ENCODE measurements around the gene MPP3. TPM values are rescaled to one million over a fixed set of nuclear protein-coding genes. Genes with fewer than 3 reads are reported as not detected.

MPP3 gene
- total and polyA plus RNA-seq, 9 donors = 2.7 to 17.2 (median 3.1) TPM

- Histone ChIP-seq H3K27me3 (no peaks in the 10 kb centered on the region), H3K4me1 (ENCODE audit: insufficient read depth) (no peaks in the 10 kb centered on the region), H3K36me3 (no peaks in the 10 kb centered on the region), H3K4me3 (no peak overlapping the region), H3K9me3 (no peaks in the 10 kb centered on the region), H3K27ac (no peak overlapping the region)
- TF ChIP-seq CTCF (IDR thresholded peaks at IDR 0.05) = no peak
- no peak for TF ChIP-seq POLR2A (IDR thresholded peaks at IDR 0.05)
- TF ChIP-seq EP300 (IDR thresholded peaks at IDR 0.05) = no peak
- 89 to 90% (median 90%) methylated on average over 10 of the region's 10 CpGs for WGBS, 3 donors
- intact Hi-C loops (cut with DNase I) = loop anchor here in 1 of 4 donors (10.0 kb wide), 2 partner anchors 74 to 154 kb away; partner anchors contain the start of gene DUSP3
- no peak for DNase-seq
Observed at GRCh38 chr17:43848601-43849000, 15.7 kb upstream of the MPP3 start.

DNA sequence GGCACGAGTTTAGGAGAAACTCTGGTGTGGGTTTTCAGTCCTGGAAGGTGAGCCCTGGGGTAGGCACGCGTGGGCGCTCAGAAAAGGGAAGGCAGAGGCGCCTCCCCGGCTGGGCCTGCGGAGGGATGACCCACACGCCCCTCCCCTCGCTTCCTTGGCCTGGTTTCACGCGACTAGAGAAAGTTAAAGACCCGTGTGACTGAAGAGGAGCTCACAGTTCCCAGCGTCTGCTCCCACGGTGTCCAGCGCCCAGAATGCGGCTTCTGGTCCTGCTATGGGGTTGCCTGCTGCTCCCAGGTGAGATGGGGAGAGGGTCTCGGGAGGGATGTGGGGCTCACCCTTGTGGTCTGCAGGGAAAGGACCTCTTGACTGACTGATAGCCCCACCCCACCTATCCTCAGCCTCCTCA lies 14.0 kb upstream of the MPP3 start, which contains the start of gene CD300LG:
Gene CD300LG, plus strand, starts transcription at position 214 of the 409 bp plus-strand sequence. Its CDS starts 41 bp downstream, at position 255.
- H3K27ac ChIP-seq = no peak within 1 kb of the TSS
- intact Hi-C loops (cut with DNase I) = loop anchor here in 1 of 4 donors (10.0 kb wide), 2 partner anchors 72 to 152 kb away; partner anchors contain the start of gene DUSP3
- no peaks in the 10 kb centered on the region for H3K27me3 ChIP-seq
- no peak within 1 kb of the TSS for H3K4me3 ChIP-seq
- H3K4me1 ChIP-seq (ENCODE audit: insufficient read depth) = no peaks in the 10 kb centered on the region
- 21 to 26% (median 25%) methylated on average over 17 of the region's 17 CpGs for WGBS, 3 donors
- H3K9me3 ChIP-seq = no peaks in the 10 kb centered on the region
- no peaks in the 10 kb centered on the region for H3K36me3 ChIP-seq
- no peak for DNase-seq
- no peak for TF ChIP-seq EP300 (IDR thresholded peaks at IDR 0.05)
- TF ChIP-seq POLR2A (IDR thresholded peaks at IDR 0.05) = no peak
- no peak for TF ChIP-seq CTCF (IDR thresholded peaks at IDR 0.05)

DNA sequence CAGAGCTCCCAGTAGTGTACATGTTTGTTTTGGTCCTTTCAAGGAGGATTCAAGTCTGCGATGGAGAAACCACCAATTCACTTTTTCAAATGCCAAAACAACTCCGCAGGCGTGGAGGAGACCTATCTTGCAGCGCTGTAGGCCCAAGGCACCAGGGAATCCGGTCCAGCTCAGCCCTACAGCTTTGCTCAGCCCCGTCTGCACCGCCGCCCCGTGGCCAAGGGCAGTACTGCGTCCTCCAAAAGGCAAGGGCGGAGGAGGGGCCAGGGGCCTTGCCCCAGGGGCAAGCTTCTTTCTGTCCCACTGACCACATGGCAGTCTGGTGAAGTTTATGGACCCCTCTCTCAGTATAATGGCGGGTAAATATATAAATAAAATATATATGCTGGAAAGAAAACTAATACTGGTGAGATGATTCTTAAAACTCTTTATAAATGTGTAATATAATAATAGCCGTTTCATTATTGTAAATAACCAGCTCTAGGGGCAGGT lies 13.3 kb upstream of the MPP3 start:
- no peaks in the 10 kb centered on the region for H3K27me3 ChIP-seq
- no peak overlapping the region for H3K27ac ChIP-seq
- H3K4me1 ChIP-seq (ENCODE audit: insufficient read depth) = no peaks in the 10 kb centered on the region
- no peak for TF ChIP-seq EP300 (IDR thresholded peaks at IDR 0.05)
- TF ChIP-seq CTCF (IDR thresholded peaks at IDR 0.05) = peak; percentile 77 to 84 (median 82)
- no peak for TF ChIP-seq POLR2A (IDR thresholded peaks at IDR 0.05)
- no peaks in the 10 kb centered on the region for H3K36me3 ChIP-seq
- DNase-seq = peak; percentile 68 to 87 (median 82)
- 17 to 19% (median 19%) methylated on average over 12 to 13 of the region's 13 CpGs for WGBS, 3 donors
- H3K9me3 ChIP-seq = no peaks in the 10 kb centered on the region
- H3K4me3 ChIP-seq = no peak overlapping the region
- intact Hi-C loops (cut with DNase I) = loop anchor here in 1 of 4 donors (10.0 kb wide), 2 partner anchors 71 to 151 kb away; partner anchors contain the start of gene DUSP3

DNA sequence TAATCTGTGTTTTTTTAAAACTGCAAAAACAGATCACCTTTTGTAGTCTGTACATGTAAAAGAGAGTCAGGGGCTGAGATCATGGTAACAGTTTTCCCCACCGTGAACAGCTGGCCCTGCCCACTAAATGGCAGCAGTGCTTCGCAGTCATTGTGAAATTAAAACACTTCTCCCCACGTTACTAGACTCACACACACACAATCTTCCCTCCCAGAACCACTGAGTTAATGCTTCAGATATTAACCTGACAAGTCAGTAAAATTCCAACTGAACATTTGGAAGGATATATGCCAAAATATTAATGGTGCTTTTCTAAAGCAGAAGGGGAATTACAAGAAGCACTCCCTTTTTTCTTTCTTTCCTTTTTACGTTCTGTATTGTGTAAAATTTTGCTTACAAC lies 12.8 kb upstream of the MPP3 start:
- intact Hi-C loops (cut with DNase I) = loop anchor here in 1 of 4 donors (10.0 kb wide), 2 partner anchors 71 to 151 kb away; partner anchors contain the start of gene DUSP3
- TF ChIP-seq CTCF (IDR thresholded peaks at IDR 0.05) (no peak), EP300 (IDR thresholded peaks at IDR 0.05) (no peak), POLR2A (IDR thresholded peaks at IDR 0.05) (no peak)
- Histone ChIP-seq H3K4me1 (ENCODE audit: insufficient read depth) (no peaks in the 10 kb centered on the region), H3K4me3 (no peak overlapping the region), H3K9me3 (no peaks in the 10 kb centered on the region), H3K27ac (no peak overlapping the region), H3K36me3 (no peaks in the 10 kb centered on the region), H3K27me3 (no peaks in the 10 kb centered on the region)
- WGBS, 3 donors = 64 to 74% (median 69%) methylated on average over 4 of the region's 4 CpGs
- no peak for DNase-seq

Measured in ovary (tissue), 9 donors.